GM12801 (cell line): ENCODE measurements around the gene MRPS18B.

Source experiments
- CTCF ChIP-seq: IDR thresholded peaks from one replicate; pipeline ENCODE4 v1.5.1; 2011; ENCODE audit warnings: control low read depth; ENCODE audit not compliant: insufficient read length; ENCODE audit errors: extremely low read depth

The MRPS18B gene

DNA sequence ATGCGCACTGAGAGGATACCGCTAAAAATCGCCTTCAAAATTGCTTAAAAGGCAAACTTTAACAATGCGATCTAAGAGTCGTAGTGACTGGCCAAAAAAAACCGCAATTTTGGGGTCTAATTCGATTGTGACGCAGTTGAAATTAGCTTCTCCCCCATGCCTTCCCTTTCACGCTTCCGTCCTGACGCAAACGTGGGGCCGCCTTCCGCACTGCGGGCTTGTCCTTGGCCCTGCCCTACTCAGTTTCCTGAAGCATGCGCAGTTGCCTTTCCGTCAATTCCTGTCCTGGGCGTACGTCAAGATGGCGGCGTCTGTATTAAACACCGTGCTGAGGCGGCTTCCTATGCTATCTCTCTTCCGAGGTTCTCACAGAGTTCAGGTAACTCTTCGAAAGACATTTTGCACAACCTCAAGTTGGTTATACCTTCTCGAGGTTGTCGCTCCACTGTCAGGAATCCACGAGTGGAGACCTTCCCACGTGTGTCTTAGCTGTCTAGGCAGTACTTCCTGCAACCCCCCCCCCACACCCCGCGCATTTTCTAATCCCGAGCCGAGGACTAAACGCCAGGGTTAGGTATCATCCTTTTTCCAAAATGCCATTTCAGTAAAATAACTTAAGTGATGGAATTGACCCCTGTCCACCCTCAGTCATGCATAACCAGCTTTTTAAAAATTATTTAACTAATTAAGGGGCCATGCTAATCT lies at the start of gene MRPS18B:
MRPS18B (plus strand) TSS at position 276 of the 705 bp plus-strand sequence; CDS start at position 302, 26 bp downstream.
- no peak for TF ChIP-seq CTCF

DNA sequence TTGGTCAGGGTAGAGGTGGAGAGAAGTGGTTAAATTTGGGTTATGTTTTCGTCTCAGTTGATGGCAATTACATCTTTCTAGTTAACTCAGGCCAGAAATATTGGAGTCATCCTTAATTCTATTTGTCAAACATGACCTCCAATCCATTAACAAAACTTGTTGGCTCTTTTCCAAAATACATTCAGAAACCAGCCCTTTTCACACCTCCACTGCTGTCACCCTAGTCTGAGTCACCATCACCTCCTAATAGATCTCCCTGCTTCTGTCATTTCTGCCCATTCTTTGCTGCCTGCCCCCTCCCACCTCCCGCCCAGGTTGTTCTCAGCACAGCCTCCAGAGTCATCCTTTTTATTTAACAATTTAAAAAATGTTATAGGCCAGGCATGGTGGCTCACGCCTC lies 49.4 kb upstream of the MRPS18B start:
- TF ChIP-seq CTCF: no peak

- no peak for TF ChIP-seq CTCF
Measured at GRCh38 chr6:30570263-30570662, 47.4 kb upstream of the MRPS18B start.

- TF ChIP-seq CTCF: no peak
Measured at GRCh38 chr6:30570740-30571074, 46.9 kb upstream of the MRPS18B start.

GRCh38 chr6:30571075-30571761 lies 46.4 kb upstream of the MRPS18B start, which contains the start of gene ABCF1:
Gene ABCF1, plus strand, starts transcription at chr6:30571442. Its CDS starts 46 bp downstream, at chr6:30571488.
- TF ChIP-seq CTCF: no peak

DNA sequence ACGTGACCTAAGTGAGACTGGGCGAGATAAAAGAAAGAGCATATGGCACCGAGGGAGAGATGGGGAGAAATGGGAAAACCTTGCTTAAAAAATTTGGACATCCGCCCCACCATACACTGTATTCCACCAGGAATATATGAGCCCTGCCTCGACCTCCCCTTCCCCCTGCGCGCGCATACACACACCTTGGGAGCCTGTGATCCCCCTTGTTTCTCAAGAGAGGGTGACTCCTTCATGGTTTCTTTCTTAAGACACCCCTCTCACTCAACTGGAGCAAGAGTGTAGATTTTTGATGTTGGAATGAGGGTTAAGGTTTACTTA lies 45.9 kb upstream of the MRPS18B start:
- no peak for TF ChIP-seq CTCF

- TF ChIP-seq CTCF: no peak
Measured at GRCh38 chr6:30572148-30572547, 45.5 kb upstream of the MRPS18B start.
